GM13977 (cell line): ENCODE results near the gene PIP5KL1.

ENCODE experiments used
- DNase-seq: peaks from one replicate; pipeline ENCODE4 v3.0.0; 2012; ENCODE audit warnings: low spot score
- CTCF ChIP-seq: IDR thresholded peaks from 2 replicates; pipeline ENCODE4 v1.5.1; 2012; ENCODE audit warnings: mild to moderate bottlenecking, control low read depth; ENCODE audit not compliant: insufficient read depth; ENCODE audit errors: extremely low read depth, missing control alignments
- in situ Hi-C: fragments of 300-500 bp; cut with MboI; formaldehyde crosslinking; loops from one replicate; pipeline ENCODE4 v1.12.0; 2022; ENCODE audit warnings: low sequenced_read_pairs, low pct_unique_long_range_greater_than_20kb, mixed read lengths, inconsistent platforms; ENCODE audit not compliant: unreplicated experiment

The PIP5KL1 gene

GRCh38 chr9:127904561-127905003 lies 26.0 kb downstream of the PIP5KL1 start:
- in situ Hi-C loops: loop anchor here (25.0 kb wide), 1 partner anchor 317 kb away; no protein-coding TSS in a partner anchor
- no peak for DNase-seq
- TF ChIP-seq CTCF: no peak

GRCh38 chr9:127903557-127904475 lies 26.8 kb downstream of the PIP5KL1 start:
- no peak for TF ChIP-seq CTCF
- in situ Hi-C loops: loop anchor here (25.0 kb wide), 1 partner anchor 317 kb away; no protein-coding TSS in a partner anchor
- DNase-seq: no peak

- DNase-seq: peak; percentile 95
- in situ Hi-C loops: no loop called here
- TF ChIP-seq CTCF: no peak
Observed at GRCh38 chr9:127899128-127899943, 31.2 kb downstream of the PIP5KL1 start, which contains the start of gene ST6GALNAC6. ST6GALNAC6 (minus strand) TSS chr9:127899603; CDS start chr9:127897981, 1,622 bp downstream.

GRCh38 chr9:127898433-127899127 lies 32.0 kb downstream of the PIP5KL1 start:
- DNase-seq: peak; percentile 57
- no peak for TF ChIP-seq CTCF
- in situ Hi-C loops: no loop called here

GRCh38 chr9:127897193-127897692 lies 33.3 kb downstream of the PIP5KL1 start:
- in situ Hi-C loops: no loop called here
- no peak for TF ChIP-seq CTCF
- DNase-seq: peak; percentile 79
